Neural progenitor cell (in vitro differentiated cells): ENCODE data around the gene PTGR2. TPM values are rescaled to one million over a fixed set of nuclear protein-coding genes. Genes with fewer than 3 reads are reported as not detected.
"Not testable (repeated sequence)": the region's sequence is repeated elsewhere in the genome, so short reads cannot be mapped to it uniquely, and the experiment has no call there.

Experiments used
- DNase-seq: peaks from one replicate; pipeline ENCODE4 v3.0.0-alpha.2; 2016; ENCODE audit warnings: low spot score
- H2AFZ ChIP-seq: fragments of 200-600 bp; sonication (generic); replicated peaks from 2 replicates; pipeline ENCODE4 v1.6.1; 2016; ENCODE audit warnings: antibody characterized with exemption
- H3F3A ChIP-seq: fragments of 200-600 bp; sonication (generic); 2 replicates; pipeline ENCODE4 v1.6.1; 2016; ENCODE audit warnings: antibody characterized with exemption, low read depth
- H3K27ac ChIP-seq: fragments of 200-600 bp; sonication (generic); 2 replicates; pipeline ENCODE4 v1.5.1; 2016; ENCODE audit warnings: mild to moderate bottlenecking
- H3K27me3 ChIP-seq: fragments of 200-600 bp; sonication (generic); 2 replicates; pipeline ENCODE4 v1.6.1; 2016; ENCODE audit warnings: mild to moderate bottlenecking, moderate library complexity
- H3K36me3 ChIP-seq: fragments of 200-600 bp; sonication (generic); 2 replicates; pipeline ENCODE4 v1.5.1; 2016
- H3K4me1 ChIP-seq: fragments of 200-600 bp; sonication (generic); 2 replicates; pipeline ENCODE4 v1.6.1; 2016; ENCODE audit warnings: mixed run types
- H3K4me2 ChIP-seq: fragments of 200-600 bp; sonication (generic); 2 replicates; pipeline ENCODE4 v1.6.1; 2016
- H3K4me3 ChIP-seq: fragments of 200-600 bp; sonication (generic); 2 replicates; pipeline ENCODE4 v1.5.1; 2016
- H3K79me2 ChIP-seq: fragments of 200-600 bp; sonication (generic); 2 replicates; pipeline ENCODE4 v1.6.1; 2016; ENCODE audit warnings: low read depth
- H3K9ac ChIP-seq: fragments of 200-600 bp; sonication (generic); 2 replicates; pipeline ENCODE4 v1.6.1; 2016
- H3K9me3 ChIP-seq: fragments of 200-600 bp; sonication (generic); 2 replicates; pipeline ENCODE4 v1.5.1; 2016; ENCODE audit warnings: low read depth
- H4K20me1 ChIP-seq: fragments of 200-600 bp; sonication (generic); 2 replicates; pipeline ENCODE4 v1.6.1; 2016; ENCODE audit warnings: low read depth
- H3K27ac Mint-ChIP-seq: 3 replicates; pipeline ENCODE4 v1.8.0; 2021; ENCODE audit warnings: mixed read lengths
- H3K27me3 Mint-ChIP-seq: 2 replicates; pipeline ENCODE4 v1.8.0; 2022; ENCODE audit warnings: low read depth, mild to moderate bottlenecking, inconsistent platforms, moderate library complexity, mixed read lengths; ENCODE audit not compliant: insufficient read depth
- H3K36me3 Mint-ChIP-seq: 3 replicates; pipeline ENCODE4 v1.8.0; 2021; ENCODE audit warnings: mixed read lengths
- H3K4me1 Mint-ChIP-seq: 3 replicates; pipeline ENCODE4 v1.8.0; 2021; ENCODE audit warnings: mixed read lengths
- H3K4me3 Mint-ChIP-seq: 3 replicates; pipeline ENCODE4 v1.8.0; 2021; ENCODE audit warnings: mild to moderate bottlenecking, moderate library complexity, mixed read lengths
- H3K9me3 Mint-ChIP-seq: 3 replicates; pipeline ENCODE4 v1.8.0; 2020; ENCODE audit warnings: mixed read lengths
- CTCF ChIP-seq: fragments of 200-600 bp; sonication (generic); IDR thresholded peaks from 2 replicates; pipeline ENCODE4 v1.5.1; 2017; ENCODE audit warnings: antibody characterized with exemption, mild to moderate bottlenecking
- EZH2 ChIP-seq: fragments of 200-600 bp; sonication (generic); IDR thresholded peaks from 2 replicates; pipeline ENCODE4 v1.6.1; 2017; ENCODE audit warnings: antibody characterized with exemption, mild to moderate bottlenecking, moderate library complexity
- EZH2phosphoT487 ChIP-seq: fragments of 200-600 bp; sonication (generic); IDR thresholded peaks from 2 replicates; pipeline ENCODE4 v1.6.1; 2017; ENCODE audit warnings: antibody characterized with exemption
- total RNA-seq: library from RNA; depleted of rRNA; stranded (reverse); fragments of >200 nt; gene quantifications from 2 replicates; pipeline ENCODE4 v1.2.3, GENCODE V29; 2015; ENCODE audit warnings: low replicate concordance

The PTGR2 gene
- total RNA-seq, 1 donor from 2014 or later: 87.2 TPM

DNA sequence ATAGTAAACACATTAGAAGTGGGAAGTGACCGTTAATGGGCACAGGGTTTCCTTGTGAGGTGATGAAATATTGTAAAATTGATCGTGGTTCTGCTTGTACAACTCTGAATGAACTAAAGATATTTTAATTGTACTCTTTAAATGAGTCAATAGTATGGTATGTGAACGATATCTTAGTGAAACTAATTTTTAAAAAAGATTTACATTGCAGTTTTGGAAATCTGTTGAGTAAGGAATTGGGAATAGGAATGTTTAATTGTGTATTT, 36.8 kb downstream of the PTGR2 start:
- peak overlapping the region; percentile 94 for H3K4me2 ChIP-seq
- H3K4me3 ChIP-seq: peak overlapping the region; percentile 82
- H3K4me3 Mint-ChIP-seq: peak overlapping the region; percentile 95
- peaks cover 10% of the 10 kb centered on the region for H3K4me1 ChIP-seq
- H3K27ac ChIP-seq: no peak overlapping the region
- peaks cover 29% of the 10 kb centered on the region for H3F3A ChIP-seq
- H3K27me3 ChIP-seq: no peaks in the 10 kb centered on the region
- DNase-seq: no peak
- no peak overlapping the region for H2AFZ ChIP-seq
- H3K9ac ChIP-seq: peak overlapping the region; percentile 76
- H3K27me3 Mint-ChIP-seq: peaks cover 2% of the 10 kb centered on the region
- H3K9me3 Mint-ChIP-seq: no peaks in the 10 kb centered on the region
- H3K27ac Mint-ChIP-seq: no peak overlapping the region
- peaks cover 82% of the 10 kb centered on the region for H3K79me2 ChIP-seq
- peaks cover 2% of the 10 kb centered on the region for H3K36me3 ChIP-seq
- peaks cover 21% of the 10 kb centered on the region for H4K20me1 ChIP-seq
- H3K4me1 Mint-ChIP-seq: peaks cover 35% of the 10 kb centered on the region
- TF ChIP-seq EZH2 (no peak), CTCF (no peak), EZH2phosphoT487 (no peak)
- no peaks in the 10 kb centered on the region for H3K9me3 ChIP-seq
- H3K36me3 Mint-ChIP-seq: peaks cover 5% of the 10 kb centered on the region

GRCh38 chr14:73888971-73889370, 37.3 kb downstream of the PTGR2 start:
- no peak for DNase-seq
- TF ChIP-seq EZH2 (no peak), CTCF (no peak), EZH2phosphoT487 (no peak)
- Histone ChIP-seq H4K20me1 (peaks cover 21% of the 10 kb centered on the region), H3F3A (peaks cover 29% of the 10 kb centered on the region), H3K4me1 (peaks cover 10% of the 10 kb centered on the region), H3K4me2 (peak overlapping the region; percentile 94), H3K27me3 (no peaks in the 10 kb centered on the region), H2AFZ (no peak overlapping the region), H3K79me2 (peaks cover 85% of the 10 kb centered on the region), H3K4me3 (no peak overlapping the region), H3K27ac (no peak overlapping the region), H3K9me3 (no peaks in the 10 kb centered on the region), H3K36me3 (peaks cover 6% of the 10 kb centered on the region), H3K9ac (peak overlapping the region; percentile 76)
- peaks cover 35% of the 10 kb centered on the region for H3K4me1 Mint-ChIP-seq
- peaks cover 9% of the 10 kb centered on the region for H3K36me3 Mint-ChIP-seq
- H3K27me3 Mint-ChIP-seq: no peaks in the 10 kb centered on the region
- no peaks in the 10 kb centered on the region for H3K9me3 Mint-ChIP-seq
- H3K4me3 Mint-ChIP-seq: no peak overlapping the region
- H3K27ac Mint-ChIP-seq: no peak overlapping the region

DNA sequence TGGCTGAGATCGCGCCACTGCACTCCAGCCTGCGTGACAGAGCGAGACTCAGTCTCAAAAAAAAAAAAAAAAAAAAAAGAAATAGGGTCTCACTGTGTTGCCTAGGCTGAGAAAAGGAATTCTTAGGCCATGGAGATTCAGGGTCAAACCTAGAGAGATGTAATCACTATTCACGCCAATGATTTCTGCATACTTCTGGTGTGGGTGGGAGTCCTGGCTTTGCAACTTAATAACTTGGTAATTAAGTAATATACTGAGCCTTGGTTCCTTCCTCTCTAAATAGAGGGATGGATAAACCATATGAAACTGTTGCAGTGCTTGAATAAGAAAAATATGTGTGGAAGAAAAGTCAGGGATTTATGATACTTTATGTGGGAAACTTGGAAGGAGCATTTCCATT, 37.7 kb downstream of the PTGR2 start:
- peaks cover 10% of the 10 kb centered on the region for H3K36me3 Mint-ChIP-seq
- no peak overlapping the region for H3K27ac ChIP-seq
- TF ChIP-seq EZH2phosphoT487 (no peak), EZH2 (no peak), CTCF (no peak)
- H3K9me3 Mint-ChIP-seq: no peaks in the 10 kb centered on the region
- H2AFZ ChIP-seq: no peak overlapping the region
- no peak overlapping the region for H3K4me2 ChIP-seq
- no peak for DNase-seq
- no peak overlapping the region for H3K4me3 Mint-ChIP-seq
- H3K79me2 ChIP-seq: peaks cover 85% of the 10 kb centered on the region
- peaks cover 29% of the 10 kb centered on the region for H3F3A ChIP-seq
- H3K9ac ChIP-seq: no peak overlapping the region
- H3K36me3 ChIP-seq: peaks cover 6% of the 10 kb centered on the region
- H3K27me3 Mint-ChIP-seq: no peaks in the 10 kb centered on the region
- peaks cover 10% of the 10 kb centered on the region for H3K4me1 ChIP-seq
- no peaks in the 10 kb centered on the region for H3K27me3 ChIP-seq
- H4K20me1 ChIP-seq: peaks cover 21% of the 10 kb centered on the region
- no peak overlapping the region for H3K27ac Mint-ChIP-seq
- no peaks in the 10 kb centered on the region for H3K9me3 ChIP-seq
- peaks cover 35% of the 10 kb centered on the region for H3K4me1 Mint-ChIP-seq
- no peak overlapping the region for H3K4me3 ChIP-seq

- not testable (repeated sequence) for H3K9ac ChIP-seq, H3K27ac ChIP-seq, H3K27me3 ChIP-seq, H3K4me1 Mint-ChIP-seq, H3K4me1 ChIP-seq, H3F3A ChIP-seq, H3K9me3 Mint-ChIP-seq, H3K9me3 ChIP-seq, H4K20me1 ChIP-seq, DNase-seq, H3K27ac Mint-ChIP-seq, H3K27me3 Mint-ChIP-seq, H3K4me2 ChIP-seq, H2AFZ ChIP-seq, H3K4me3 Mint-ChIP-seq, H3K4me3 ChIP-seq
- Histone ChIP-seq H3K36me3 (peaks cover 12% of the 10 kb centered on the region), H3K79me2 (peaks cover 44% of the 10 kb centered on the region)
- peaks cover 26% of the 10 kb centered on the region for H3K36me3 Mint-ChIP-seq
These were observed 42.6 kb downstream of the PTGR2 start for GRCh38 chr14:73894180-73894687.
